ENCODE results near the gene PHLPP1.

Gene PHLPP1

DNA sequence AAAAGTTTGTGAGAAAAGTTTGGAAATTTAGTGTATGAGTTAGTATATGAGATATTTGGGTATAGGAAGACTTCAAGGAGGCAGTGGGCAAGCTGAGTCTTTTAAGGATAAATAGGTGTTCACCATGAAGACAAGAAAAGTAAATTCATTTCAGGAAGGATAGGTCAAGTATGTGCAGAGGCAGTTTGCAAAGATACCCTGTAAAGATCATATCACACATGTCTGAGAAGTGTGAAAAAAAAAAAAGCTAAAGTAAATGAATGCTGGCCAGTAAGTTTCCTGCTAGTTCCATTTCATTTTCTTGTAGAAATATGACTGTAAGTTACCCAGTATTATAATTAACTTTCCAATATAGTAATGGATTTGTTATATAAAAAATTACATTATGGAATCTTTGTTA lies 131.0 kb downstream of the PHLPP1 start:
- DNase-seq (ENCODE audit: low read depth, low spot score), result no peak

DNA sequence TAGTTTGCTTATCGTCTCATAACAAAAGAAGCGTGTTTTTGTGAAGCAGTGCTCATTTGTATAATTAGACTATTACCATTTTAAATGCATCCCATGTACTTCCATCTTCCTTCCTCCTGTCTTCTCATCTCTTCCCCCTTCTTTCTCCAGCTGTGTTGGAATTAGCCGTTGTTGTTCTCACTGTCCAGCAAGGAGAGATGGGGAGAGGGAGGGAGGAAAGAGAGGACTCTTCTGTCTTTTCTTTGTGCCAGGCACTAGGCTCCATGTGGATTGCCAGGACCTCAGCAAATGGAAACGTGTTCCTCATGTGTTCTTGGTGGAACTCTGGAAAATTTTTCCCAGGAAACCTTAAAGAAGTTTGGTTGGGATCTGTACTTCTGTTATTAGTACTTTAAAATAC lies 131.7 kb downstream of the PHLPP1 start:
- no peak for DNase-seq (ENCODE audit: low read depth, low spot score)

DNA sequence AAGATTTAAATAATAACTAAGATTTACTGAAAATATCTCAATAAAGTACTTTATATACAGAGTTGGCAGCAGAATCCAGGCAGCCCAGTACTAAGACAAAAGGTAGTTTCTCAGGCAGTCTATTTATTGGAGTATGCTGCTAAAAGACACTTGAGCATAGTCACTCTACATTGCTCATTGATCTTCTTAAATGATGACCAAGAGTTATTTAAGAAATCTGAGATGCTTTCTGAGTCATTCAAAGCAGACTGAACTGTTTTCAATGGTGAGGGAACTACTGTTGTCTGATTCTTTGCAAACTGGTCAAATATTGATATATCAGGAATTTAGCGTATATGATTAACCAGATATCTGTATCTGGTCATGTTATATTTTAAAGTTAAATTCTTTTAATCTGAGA lies 133.6 kb downstream of the PHLPP1 start:
- DNase-seq (ENCODE audit: low read depth, low spot score), result no peak

DNA sequence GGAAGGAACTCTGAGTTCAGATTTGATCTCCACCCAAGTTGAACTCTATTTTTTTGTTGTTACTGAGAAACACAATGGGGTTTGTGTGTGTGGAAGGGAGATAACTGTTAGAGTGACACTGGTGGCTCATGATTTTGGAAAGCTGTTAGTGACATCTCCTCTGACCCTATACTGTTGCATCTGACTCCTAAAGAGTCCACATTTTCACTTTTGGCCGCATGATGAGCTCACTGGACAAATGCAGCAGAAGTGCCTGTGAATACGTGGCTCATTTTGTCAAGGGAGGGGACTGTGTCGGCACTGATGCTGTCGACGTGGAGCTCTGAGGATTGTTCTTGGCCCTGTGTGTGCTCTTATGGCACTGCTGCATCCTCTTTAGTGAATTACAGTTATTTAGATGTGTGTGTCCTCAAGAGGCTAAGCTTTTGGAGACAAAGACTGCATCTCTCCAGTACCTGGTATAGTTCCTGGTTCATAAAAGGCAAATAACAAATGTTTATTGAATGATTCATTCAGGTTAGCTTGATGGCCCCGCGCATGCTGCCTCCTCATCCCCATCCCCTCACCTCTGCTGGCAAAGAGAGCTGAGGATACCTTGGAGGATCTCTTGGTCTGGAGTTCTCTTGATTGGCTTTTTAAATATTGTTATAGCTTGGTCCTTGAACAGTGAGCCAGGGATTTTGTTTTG lies 135.4 kb downstream of the PHLPP1 start:
- DNase-seq (ENCODE audit: low read depth, low spot score), result no peak

DNA sequence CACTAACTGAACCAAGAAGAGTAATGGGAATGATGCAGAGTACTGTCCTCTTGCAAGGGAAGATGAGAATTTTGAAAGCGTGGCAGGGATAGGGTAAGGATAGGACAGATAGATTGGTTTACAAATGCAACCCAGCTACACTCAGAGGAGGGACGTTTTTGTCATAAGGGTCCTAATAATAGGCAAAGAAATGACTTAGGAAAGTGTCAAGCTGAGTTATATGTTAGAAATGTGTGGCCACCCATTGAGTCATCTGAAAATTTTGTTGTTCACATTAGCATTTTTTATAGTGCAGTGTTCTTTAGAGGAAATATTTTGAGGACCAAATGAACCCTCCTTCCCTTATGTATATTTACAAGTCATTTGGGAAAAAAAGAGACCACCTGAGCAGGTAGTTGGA lies 137.5 kb downstream of the PHLPP1 start:
- DNase-seq (ENCODE audit: low read depth, low spot score), result no peak

DNA sequence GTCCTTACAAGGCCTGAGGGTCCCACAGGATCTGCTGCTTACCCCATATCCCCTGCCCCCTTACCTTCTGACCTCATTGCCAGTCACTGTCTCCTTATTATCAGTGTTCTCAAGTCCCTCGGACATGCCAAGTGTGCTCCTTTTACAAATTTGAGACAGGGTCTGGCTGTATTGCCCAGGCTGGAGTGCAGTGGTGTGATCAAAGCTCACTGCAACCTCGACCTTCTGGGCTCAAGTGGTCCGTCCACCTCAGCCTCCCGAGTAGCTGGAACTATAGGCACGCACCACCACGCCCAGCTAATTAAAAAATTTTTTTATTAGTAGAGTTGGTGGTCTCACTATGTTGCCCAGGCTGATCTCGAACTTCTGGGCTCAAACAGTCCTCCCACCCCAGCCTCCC lies 141.0 kb downstream of the PHLPP1 start:
- DNase-seq (ENCODE audit: low read depth, low spot score), result no peak

DNA sequence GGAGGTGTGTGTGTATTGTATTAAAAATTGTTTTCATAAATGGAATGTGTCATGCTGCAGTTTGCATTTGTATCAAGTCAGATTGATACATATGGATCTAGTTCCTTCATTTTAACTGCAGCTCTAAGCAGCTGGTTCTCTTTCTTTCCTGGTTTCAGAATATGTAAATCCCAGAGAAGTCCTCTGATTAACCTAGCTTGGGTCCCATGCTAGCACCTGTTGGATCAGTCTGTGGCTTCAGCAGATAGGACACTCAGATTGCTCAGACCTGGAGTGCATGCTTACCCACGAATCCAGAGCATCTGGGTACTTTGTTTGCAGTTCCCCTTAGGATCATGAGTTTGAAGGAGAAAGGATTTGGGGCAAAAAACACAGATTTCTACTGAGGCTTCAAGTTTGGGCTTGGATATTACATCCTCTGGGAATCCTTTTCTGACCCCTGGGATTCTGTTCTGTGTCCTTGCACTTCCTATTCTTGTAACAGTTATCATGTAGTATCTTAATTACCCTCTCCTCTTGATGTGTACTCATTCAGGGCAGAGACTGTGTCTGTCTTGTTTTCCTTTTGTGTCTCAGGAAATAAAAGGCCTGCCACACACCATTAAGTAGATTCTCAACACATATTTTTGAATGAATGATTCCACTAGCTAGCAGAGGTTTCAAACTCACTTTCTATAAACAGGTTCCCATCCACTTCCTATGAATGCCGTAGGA lies 142.1 kb downstream of the PHLPP1 start:
- DNase-seq (ENCODE audit: low read depth, low spot score), result no peak

DNA sequence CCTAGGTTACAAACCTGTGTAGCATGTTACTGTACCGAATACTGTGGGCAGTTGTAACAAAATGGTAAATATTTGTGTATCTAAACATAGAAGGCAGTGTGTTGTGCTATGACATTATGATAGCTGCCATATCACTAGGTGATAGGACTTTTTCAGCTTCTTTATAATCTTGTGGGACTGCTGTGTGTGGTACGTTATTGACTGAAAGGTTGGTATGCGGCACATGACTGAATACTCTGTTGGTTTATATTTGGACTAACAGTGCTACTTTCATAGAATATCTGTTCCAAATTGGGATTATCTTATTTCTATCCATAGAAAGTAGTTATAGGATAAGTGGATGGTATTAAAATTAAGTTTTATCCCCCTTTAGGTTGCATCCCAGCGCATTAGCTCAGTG lies 144.7 kb downstream of the PHLPP1 start:
- DNase-seq (ENCODE audit: low read depth, low spot score), result no peak

DNA sequence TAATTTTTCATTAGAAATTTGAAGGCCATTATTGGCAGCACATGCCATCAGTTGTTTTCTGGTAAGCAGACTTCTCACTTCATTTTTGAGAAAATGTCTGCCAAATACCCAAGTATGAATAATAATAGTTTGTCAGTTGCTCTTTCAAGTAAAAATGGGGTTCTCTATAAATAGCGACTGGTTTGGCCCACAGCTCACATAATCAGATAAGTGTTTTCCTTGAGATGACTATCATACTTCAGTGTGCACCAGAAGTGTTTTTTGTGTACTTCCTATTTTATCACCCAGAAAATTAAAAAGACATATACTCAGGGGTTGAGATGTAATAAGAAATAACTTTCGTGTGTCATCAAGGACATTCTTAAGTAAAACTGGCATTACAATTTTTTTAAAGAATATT lies 147.1 kb downstream of the PHLPP1 start:
- DNase-seq (ENCODE audit: low read depth, low spot score), result no peak

DNA sequence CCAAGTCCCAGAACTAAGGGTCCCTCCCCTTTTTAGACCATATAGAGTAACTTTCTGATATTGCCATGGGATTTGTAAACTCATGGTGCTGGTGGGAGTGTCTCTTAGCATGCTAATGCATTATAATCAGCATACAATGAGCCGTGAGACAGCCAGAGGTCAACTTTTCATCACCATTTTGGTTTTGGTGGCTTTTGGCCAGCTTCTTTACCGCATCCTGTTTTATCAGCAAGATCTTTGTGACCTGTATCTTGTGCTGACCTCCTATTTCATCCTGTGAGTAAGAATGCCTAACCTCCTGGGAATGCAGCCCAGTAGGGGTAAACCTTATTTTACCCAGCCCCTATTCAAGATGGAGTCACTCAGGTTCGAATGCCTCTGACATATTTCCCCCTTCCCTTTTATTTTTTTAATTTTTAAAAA lies 148.2 kb downstream of the PHLPP1 start:
- DNase-seq (ENCODE audit: low read depth, low spot score), result no peak

DNA sequence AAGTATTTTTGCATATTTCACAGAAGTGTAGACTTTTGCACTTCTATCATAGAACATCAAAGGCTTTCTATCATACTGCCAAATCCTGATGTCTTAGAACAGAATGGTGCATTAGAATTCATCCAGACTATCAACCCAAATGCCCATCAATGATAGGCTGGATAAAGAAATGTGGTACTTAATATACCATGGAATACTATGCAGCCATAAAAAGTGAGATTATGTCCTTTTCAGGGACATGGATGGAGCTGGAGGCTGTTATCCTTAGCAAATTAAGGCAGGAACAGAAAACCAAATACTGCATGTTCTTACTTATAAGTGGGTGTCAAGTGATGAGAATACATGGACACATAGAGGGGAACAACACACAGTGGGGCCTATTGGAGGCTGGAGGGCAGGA lies 150.2 kb downstream of the PHLPP1 start:
- DNase-seq (ENCODE audit: low read depth, low spot score), result no peak

DNA sequence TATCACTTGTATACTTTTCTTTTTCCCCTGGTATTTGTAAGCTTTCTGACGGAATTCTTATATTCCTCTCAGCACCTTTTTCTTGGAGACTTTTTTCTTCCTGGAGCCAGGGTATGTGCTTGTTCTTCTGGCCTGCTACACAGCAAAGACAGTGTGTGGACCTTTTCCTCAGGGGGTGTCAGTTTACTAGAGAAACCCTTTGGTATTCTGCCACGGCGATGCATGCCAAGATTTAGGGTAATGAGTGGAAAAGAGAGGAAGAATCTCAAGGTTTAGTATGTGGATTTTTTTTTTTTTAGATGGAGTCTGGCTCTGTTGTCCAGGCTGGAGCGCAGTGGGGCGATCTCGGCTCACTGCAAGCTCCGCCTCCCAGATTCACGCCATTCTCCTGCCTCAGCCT lies 152.2 kb downstream of the PHLPP1 start:
- no peak for DNase-seq (ENCODE audit: low read depth, low spot score)

DNA sequence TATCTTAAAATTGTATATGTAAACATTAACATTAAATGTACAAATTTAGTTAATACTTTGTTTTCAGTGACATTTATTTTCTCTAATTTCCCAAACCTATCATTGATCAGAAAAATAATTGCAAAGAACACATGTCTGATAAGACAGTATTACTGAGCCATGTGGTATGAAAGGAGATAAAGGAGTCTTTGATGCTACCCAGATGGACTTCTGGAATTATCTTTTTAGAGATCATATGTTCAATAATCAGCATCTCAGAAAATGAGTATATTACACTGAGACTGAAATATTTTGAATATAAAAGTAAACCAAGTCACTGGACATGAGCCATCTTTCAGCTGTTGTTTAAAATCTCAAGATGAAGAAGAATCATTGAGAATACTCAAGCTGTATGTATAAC lies 153.3 kb downstream of the PHLPP1 start:
- no peak for DNase-seq (ENCODE audit: low read depth, low spot score)

DNA sequence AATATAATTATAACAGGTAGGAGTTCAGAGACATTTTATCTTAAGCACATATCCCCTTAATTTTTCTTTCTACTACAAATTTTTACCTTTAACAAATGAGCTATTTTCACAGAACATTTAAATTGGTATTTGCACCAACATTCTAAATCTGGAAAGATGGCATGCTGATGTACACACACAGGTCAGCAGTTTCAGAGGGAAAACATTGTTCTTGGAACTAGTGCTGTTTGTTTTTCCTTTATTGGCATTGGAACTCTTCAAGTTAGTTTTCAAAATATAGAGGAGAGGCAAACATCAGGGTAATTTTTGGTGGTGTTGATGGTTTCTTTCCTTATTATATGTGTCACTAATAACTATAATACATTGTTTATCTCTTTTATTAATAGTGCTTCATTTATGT lies 155.3 kb downstream of the PHLPP1 start:
- DNase-seq (ENCODE audit: low read depth, low spot score), result no peak

DNA sequence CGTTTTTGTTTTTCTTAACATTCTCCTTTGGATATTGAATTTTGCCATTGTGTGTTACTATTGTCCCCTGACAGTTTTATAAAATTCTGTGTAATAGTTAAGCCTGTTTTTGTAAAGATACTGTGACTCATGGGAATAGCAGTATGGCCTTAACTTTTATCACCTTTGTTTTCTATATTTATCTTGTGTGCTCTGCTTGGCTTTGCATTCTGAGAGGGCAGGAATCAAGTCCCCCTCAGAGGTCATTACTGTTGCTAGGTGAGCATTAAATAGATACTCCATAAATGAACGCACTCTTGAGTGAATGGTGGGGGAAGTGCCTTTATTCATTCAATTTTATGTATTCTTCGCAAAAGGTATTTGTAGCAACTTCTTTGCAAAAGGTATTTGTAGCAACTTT lies 160.0 kb downstream of the PHLPP1 start:
- DNase-seq (ENCODE audit: low read depth, low spot score), result no peak

DNA sequence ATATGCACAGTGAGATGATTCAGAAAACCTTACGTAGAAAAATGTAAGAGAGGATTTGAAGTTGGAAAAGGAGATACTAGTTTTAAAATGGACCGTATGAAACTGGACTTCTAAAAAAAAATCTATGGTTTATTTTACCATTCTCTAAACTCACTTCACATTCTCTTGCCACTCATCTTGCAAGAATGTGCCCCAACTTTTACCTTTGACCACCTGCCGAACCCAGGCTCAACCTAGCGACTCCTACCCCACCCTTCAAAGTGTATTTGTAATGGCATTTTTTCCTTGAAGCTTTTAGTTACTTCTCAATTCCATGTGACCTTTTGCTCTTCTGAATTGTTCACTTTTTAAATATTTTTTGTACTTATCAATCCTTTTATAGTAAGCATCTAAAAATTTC lies 160.8 kb downstream of the PHLPP1 start:
- DNase-seq (ENCODE audit: low read depth, low spot score), result no peak

DNA sequence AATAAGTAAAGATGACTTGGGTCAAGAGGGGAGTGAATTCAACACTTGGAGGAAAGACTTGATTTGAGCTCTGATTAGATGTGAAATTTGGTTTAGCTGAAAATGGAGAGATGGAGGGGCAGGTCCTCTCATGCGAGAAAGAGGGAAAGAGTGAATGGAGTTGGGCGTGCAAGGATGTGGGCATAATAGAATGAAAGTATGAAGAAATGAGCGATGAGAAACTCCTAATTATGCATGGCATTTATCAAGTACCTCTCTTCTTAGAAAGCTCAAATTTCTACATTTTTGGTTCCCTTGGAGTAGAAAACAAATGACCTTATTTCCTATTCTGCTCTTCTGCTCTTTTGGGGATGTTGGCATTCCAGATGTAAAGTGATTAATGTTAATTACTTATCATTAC lies 161.5 kb downstream of the PHLPP1 start:
- no peak for DNase-seq (ENCODE audit: low read depth, low spot score)

DNA sequence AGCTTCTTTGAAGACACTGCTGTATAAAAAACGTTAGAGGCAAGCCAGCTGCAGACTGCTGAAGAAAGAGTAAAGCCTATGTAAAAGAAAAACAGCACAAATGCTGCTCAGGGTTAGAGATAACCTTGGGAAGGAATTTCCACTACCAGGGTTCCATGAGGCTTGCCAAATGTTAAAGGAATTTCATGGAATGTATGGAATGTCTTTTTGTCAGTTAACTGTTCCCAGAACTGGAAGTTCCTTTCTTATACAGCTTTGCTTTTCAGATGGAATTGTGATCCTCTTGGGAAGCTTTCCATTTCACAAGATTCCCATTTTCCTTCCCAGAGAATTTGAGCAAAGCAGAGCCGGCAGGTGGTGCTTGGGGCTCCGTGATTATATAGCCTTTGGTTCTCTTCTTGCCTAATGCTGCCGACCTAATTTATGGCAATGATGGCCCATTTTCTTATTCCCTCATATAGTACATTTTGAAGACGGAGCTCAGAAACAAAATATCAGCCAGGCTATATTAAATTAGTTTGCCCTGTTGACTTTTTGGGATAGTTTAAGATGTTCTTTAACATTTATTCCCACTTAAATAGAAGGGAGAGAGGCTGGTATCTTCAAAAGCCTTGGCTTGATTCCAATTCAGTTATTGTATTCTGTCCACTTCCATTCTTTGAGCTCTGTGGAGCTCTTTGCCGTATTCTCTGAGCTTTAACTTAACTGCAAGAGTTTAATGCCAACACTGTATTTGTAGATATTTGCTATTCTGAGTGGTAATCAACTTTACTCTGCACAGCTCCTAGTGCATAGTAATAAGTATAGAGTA lies 162.3 kb downstream of the PHLPP1 start:
- DNase-seq (ENCODE audit: low read depth, low spot score), result no peak

DNA sequence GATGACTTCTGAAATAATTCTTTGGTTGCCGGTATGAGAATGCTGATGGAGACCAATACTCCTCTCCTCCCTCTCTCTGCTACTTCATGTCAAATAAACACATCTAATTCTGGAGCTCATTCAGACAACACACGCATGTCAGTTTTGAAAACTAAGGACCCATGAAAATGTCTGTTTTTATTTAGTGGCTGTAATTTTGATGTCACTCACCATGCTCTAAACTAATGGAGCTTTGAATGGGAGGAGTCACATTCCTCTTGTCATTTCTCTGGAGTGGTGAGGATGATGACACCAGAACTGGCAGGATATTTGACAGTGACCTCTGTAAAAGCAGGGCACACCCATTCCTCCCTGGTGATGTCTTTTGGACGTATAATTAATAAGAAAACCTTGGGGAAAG lies 163.0 kb downstream of the PHLPP1 start:
- DNase-seq (ENCODE audit: low read depth, low spot score), result no peak

DNA sequence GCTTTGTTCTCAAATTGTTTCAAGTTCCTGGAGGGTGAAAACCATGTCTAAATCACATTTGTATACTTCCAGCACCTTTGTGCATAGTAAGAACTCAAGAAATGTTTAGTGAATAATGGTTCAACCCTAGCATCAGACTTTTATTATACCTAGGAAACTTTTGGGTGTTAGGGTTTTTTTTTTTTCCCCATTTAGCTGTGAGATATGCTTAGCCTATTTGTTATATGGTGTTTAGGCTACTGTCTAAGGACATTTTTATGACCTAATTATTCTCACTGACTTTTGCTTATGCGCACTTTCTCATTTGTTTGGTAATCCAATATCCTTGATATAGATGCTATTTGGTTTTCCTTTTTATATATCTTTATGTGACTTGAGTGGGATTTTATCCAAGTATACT lies 164.7 kb downstream of the PHLPP1 start:
- DNase-seq (ENCODE audit: low read depth, low spot score), result no peak

DNA sequence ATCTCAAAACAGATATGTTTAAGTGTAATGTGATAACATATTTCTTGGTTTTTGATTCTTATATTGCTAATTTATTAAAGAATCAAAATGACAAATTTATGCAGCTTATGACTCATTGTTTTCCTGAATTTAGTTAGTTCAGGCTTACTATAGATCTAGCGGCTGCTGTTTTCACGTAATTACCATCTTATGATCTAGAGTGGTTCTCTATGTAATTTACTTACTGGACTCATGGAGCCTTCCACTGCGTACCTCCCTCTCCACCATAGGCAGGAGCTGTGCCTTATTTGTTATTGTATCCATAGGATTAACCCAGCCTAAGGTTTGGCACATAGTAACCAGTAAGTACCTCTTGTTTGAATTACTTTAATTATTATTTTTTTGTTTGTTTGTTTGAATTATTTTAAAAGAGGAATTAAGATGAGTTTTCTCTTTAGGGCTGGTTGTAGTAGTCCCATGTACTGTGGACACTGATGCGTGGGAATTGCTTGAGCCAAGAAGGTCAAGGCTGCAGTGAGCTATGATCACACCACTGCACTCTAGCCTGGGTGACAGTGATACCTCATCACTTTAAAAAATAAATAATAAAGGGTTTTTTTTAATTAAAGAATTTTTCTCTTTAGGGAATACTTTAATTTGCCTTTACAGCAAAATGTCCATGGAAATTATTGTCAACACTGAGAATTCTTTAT lies 165.5 kb downstream of the PHLPP1 start:
- no peak for DNase-seq (ENCODE audit: low read depth, low spot score)

DNA sequence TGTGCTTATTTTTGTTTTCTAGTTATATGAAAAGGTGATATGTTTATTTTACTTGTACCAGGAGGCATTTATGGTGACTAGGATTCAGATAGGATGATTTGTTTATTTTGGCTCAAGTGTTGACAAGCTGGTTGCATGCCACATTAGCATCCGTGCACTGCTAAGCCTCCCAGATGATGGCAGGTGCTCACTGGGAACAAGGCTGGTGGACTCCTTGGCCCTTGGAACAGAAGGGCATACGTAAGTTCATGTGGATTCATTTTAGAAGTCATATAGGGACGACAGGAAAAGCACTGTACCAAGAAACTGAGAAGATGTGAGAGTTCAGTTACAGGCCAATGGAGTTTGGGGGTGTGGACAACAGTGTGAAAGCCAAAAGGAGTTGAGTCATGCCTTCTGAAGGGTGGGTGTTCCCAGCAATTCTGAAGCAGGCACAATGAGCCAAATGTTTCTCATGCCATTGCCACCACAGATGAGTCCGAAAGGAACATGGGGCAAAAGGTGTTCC lies 166.2 kb downstream of the PHLPP1 start:
- DNase-seq (ENCODE audit: low read depth, low spot score), result no peak
